Psoas muscle (tissue), 8 donors: ENCODE data around the gene GGACT. TPM values are rescaled to one million over a fixed set of nuclear protein-coding genes. Genes with fewer than 3 reads are reported as not detected.

Source experiments
- ATAC-seq, 4 donors: fragments of 200-7000 bp; cut with Tn5 transposase; one replicate each; pipeline ENCODE4 v1.9.1; 2020; ENCODE audit warnings: moderate library complexity in 3 of 4, mild to moderate bottlenecking in 2 of 4
- DNase-seq, 2 donors: peaks; one replicate each; pipeline ENCODE4 v3.0.0-alpha.2; 2020
- H3K27ac ChIP-seq: fragments of 200-600 bp; one replicate; pipeline ENCODE4 v1.8.0; 2022
- H3K27me3 ChIP-seq, 3 donors: fragments of 200-600 bp in 1 of 3; one replicate each; pipeline versions ENCODE4 v1.6.1 to v1.8.0; 2013 to 2022; ENCODE audit warnings: low read length in 2 of 3, mild to moderate bottlenecking in 2 of 3, moderate library complexity in 1 of 3; ENCODE audit not compliant: insufficient read depth in 3 of 3
- H3K36me3 ChIP-seq, 2 donors: fragments of 200-600 bp in 1 of 2; one replicate each; pipeline versions ENCODE4 v1.6.1 to v1.8.0; 2013 to 2022; ENCODE audit warnings: low read depth in 1 of 2, mild to moderate bottlenecking in 1 of 2, moderate library complexity in 1 of 2; ENCODE audit not compliant: insufficient read depth in 1 of 2
- H3K4me1 ChIP-seq: fragments of 200-600 bp; one replicate; pipeline ENCODE4 v1.8.0; 2022
- H3K4me3 ChIP-seq: fragments of 200-600 bp; one replicate; pipeline ENCODE4 v1.8.0; 2022; ENCODE audit warnings: mild to moderate bottlenecking
- H3K9me3 ChIP-seq: fragments of 200-600 bp; one replicate; pipeline ENCODE4 v1.8.0; 2022
- CTCF ChIP-seq: fragments of 200-600 bp; IDR thresholded peaks from one replicate; pipeline ENCODE4 v1.8.0; 2022; ENCODE audit warnings: antibody characterized with exemption
- WGBS, 3 donors: extraction: QIAGEN DNeasy Blood & Tissue Kit; methylation state at CpG; one replicate each; pipeline versions ENCODE4 v1.1.6 to v1.1.7; 2013; 5-methylcytosine and 5-hydroxymethylcytosine counted together
- intact Hi-C, 2 donors: fragments of 100-400 bp; cut with DNase I; formaldehyde crosslinking; loops; one replicate each; pipeline versions ENCODE4 v1.11.0 to v1.14.2; 2022
- polyA plus RNA-seq, 3 donors: library from polyadenylated mRNA; stranded (reverse); fragments of 200-250 nt; gene quantifications; one replicate each; pipeline ENCODE4 v1.2.3, GENCODE V29; 2013
- total RNA-seq, 4 donors: library from RNA; stranded (reverse); fragmentation: NEBNext Ultra II Directional in 2 of 4; extraction: Animal tissue kit (Norgen Biotek cat#: 25700) in 2 of 4; gene quantifications; one replicate each; pipeline versions ENCODE4 v1.2.1 to v1.2.4, GENCODE V29; 2021 to 2023
- donor health status: healthy with polysubstance abuse.
- donor health status: DM: no; HTN: no; CAD: no; lungs with moderate emphysema.
- donor health status: Bipolar disorder and iron deficiency.
- donor health status: healthy.
- donor health status: DM: yes; HTN: yes; CAD: no.
- donor health status: DM: no; HTN: no; CAD: no.
- donor health status: DM: no; HTN: no; CAD: no.
- donor health status: DM: yes; HTN: yes; CAD: no.

The GGACT gene
- total and polyA plus RNA-seq, 7 donors, result 0.44 to 4.4 (median 1.6) TPM

DNA sequence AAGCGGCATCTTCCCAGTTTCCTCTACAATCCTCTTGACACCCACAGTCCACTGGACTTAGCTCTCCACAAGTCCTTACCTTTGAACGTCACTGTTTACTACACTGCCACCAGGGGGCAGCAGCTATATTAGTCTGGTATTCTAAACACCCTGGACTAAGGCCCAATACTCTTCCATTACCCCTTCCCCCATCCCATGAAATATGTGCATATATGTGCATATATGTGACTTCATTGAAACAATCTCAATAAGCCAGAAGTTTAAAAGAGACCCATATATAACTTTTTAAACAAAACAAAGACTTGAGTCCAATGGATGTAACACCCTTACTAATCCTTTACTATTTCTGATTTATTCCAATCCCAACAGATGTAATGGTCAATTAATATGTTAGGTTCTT lies 15.5 kb downstream of the GGACT start:
- Histone ChIP-seq H3K4me1 (no peaks in the 10 kb centered on the region), H3K36me3 (no peaks in the 10 kb centered on the region), H3K4me3 (no peak overlapping the region), H3K9me3 (no peaks in the 10 kb centered on the region), H3K27me3 (no peaks in the 10 kb centered on the region), H3K27ac (no peak overlapping the region)
- 45 to 49% (median 45%) methylated on average over 2 of the region's 2 CpGs for WGBS, 3 donors
- DNase-seq (peak; percentile 51 to 68), ATAC-seq (peak; percentile 65 to 88 (median 72))
- peak; percentile 73 for TF ChIP-seq CTCF
- intact Hi-C loops, result loop anchor here in 1 of 2 donors (5.0 kb wide), 1 partner anchor 554 kb away; no protein-coding TSS in a partner anchor

- H3K27ac ChIP-seq, result no peak overlapping the region
- intact Hi-C loops, result no loop called here
- no peak for DNase-seq
- H3K36me3 ChIP-seq, result no peaks in the 10 kb centered on the region
- H3K27me3 ChIP-seq, result no peaks in the 10 kb centered on the region
- no peak for TF ChIP-seq CTCF
- no peaks in the 10 kb centered on the region for H3K9me3 ChIP-seq
- 68 to 87% (median 77%) methylated on average over 6 of the region's 6 CpGs for WGBS, 3 donors
- no peaks in the 10 kb centered on the region for H3K4me1 ChIP-seq
- ATAC-seq, result peak; percentile 27 to 68 (median 42)
- no peak overlapping the region for H3K4me3 ChIP-seq
Measured at GRCh38 chr13:100566543-100566942, 22.0 kb downstream of the GGACT start.

DNA sequence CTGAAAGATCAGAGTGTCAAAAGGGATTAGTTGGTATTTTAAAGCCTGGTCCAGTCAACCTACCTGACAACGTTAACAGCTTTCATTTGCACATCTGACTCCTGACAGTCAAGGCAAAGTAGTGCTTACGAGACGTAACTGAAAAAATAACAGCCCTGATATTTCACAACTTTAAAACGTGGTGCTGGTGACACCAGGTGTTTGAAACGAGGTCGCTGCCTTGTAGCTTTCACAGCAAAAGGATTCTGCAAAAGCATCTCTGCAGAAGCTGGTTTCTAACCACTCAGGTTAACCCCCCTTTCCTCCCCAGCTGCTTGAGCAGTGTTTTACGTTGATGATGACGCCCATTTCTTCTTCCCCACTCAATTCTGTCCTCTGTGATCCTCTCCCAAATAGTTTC lies 23.3 kb downstream of the GGACT start:
- H3K4me3 ChIP-seq, result no peak overlapping the region
- ATAC-seq (no peak), DNase-seq (no peak)
- H3K9me3 ChIP-seq, result no peaks in the 10 kb centered on the region
- H3K36me3 ChIP-seq, result no peaks in the 10 kb centered on the region
- no peaks in the 10 kb centered on the region for H3K27me3 ChIP-seq
- H3K27ac ChIP-seq, result no peak overlapping the region
- intact Hi-C loops, result no loop called here
- H3K4me1 ChIP-seq, result no peaks in the 10 kb centered on the region
- no peak for TF ChIP-seq CTCF
- 65 to 73% (median 69%) methylated on average over 8 of the region's 8 CpGs for WGBS, 3 donors

DNA sequence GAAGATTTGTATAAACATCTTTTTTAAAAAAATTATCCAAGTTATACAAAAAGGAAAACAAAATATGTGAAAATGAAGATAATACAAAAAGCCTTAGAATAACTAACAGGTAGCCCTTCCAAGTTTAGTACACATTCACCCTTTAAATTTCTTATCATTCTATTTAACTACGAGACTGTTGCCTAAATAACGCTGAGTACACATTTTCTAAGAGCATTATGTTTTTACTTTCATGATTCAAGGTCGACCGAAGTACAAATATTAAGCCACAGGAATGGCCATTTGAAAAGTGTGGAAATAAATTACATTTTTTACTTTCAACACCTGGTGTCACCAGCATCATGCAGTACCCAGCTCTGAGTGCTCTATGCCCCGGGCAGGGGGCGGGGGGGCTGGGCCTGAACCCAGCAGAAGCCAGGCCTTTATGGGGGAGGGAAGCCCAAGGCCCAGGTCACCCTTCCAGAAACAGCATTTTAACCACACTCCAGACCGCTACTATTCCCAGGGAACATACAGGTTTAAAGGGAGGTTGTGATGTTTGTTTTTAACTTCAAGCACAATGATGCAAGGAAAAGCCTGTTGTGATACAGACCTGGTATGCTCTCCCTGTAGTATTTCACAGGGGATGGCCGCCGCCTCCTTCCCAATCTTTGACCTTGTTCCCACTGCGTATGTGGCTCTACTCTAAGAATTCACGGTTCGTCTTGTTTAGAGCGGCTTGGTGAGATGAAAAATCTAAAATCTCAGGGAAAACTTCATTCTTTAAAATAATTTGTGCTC lies 24.0 kb downstream of the GGACT start:
- 83 to 86% (median 84%) methylated on average over 13 of the region's 13 CpGs for WGBS, 3 donors
- intact Hi-C loops, result no loop called here

More for the DNA sequence above, 24.0 kb downstream of the GGACT start:
- Histone ChIP-seq H3K27ac (no peak overlapping the region), H3K36me3 (no peaks in the 10 kb centered on the region), H3K4me1 (no peaks in the 10 kb centered on the region), H3K27me3 (no peaks in the 10 kb centered on the region), H3K4me3 (no peak overlapping the region), H3K9me3 (no peaks in the 10 kb centered on the region)
- ATAC-seq (no peak), DNase-seq (no peak)
- TF ChIP-seq CTCF, result no peak
